Vagina (tissue), 2 donors: ENCODE measurements around the gene RUNX2.

Experiments
- CTCF ChIP-seq, 3 experiments: fragments of 450-650 bp in 2 of 3; fragments of 200-600 bp in 1 of 3; sonication (generic) in 1 of 3; IDR thresholded peaks; one replicate each; pipeline ENCODE4 v1.5.1; 2017 to 2019; ENCODE audit warnings: antibody characterized with exemption in 3 of 3, mild to moderate bottlenecking in 2 of 3, moderate library complexity in 2 of 3
- POLR2A ChIP-seq, 2 donors: fragments of 450-650 bp; IDR thresholded peaks; one replicate each; pipeline ENCODE4 v1.6.1; 2017; ENCODE audit warnings: antibody characterized with exemption in 2 of 2, mild to moderate bottlenecking in 2 of 2, moderate library complexity in 2 of 2
- POLR2AphosphoS5 ChIP-seq, 2 donors: sonication (generic); formaldehyde crosslinking; IDR thresholded peaks; one replicate each; pipeline ENCODE4 v1.9.0; 2017; ENCODE audit warnings: antibody characterized with exemption in 2 of 2, mild to moderate bottlenecking in 2 of 2, low read depth in 1 of 2; ENCODE audit not compliant: insufficient read depth in 1 of 2

- TF ChIP-seq CTCF (IDR thresholded peaks at IDR 0.05) (no peak), POLR2A (IDR thresholded peaks at IDR 0.05) (no peak), POLR2AphosphoS5 (IDR thresholded peaks at IDR 0.05; ENCODE audit: insufficient read depth in 1 of 2, low read depth in 1 of 2) (no peak)
Measured at GRCh38 chr6:45297320-45297719, 30.8 kb upstream of the RUNX2 start.
